ENCODE results near the gene KIF26A.

DNA sequence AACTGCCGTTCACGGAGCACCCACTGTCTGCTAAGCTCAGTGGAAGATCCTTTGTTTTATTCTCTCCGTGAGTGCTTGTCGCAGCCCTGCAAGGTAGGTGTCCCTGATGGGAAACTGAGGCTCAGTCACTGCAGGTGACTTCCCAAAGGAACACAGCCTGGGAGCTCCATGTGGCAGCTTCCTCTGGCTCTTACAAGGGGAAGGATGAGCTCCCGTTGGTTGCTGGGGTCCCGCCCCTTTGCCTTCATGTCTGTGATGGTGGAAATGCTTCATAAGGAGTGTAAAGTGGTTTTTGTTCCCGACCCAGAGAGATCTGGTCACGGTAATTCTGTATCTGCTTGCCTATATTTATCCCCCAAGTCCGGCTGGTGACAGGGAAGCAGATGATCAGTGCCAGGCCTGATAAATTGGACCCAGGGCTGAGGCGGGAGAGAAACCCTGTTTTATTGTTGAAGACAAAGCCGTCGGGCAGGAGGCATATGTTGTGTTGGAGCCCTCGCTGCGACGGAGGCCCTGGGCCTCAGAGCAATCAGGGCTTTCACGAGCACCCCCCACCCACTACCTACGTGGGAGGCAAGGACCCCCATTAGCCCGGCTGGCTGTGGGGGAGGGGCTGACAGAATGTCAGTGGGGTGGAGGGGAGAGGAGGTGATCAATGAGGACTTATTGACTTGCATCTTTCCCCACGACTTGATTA, 91.9 kb downstream of the KIF26A start:
- TF ChIP-seq, protein P1, sequence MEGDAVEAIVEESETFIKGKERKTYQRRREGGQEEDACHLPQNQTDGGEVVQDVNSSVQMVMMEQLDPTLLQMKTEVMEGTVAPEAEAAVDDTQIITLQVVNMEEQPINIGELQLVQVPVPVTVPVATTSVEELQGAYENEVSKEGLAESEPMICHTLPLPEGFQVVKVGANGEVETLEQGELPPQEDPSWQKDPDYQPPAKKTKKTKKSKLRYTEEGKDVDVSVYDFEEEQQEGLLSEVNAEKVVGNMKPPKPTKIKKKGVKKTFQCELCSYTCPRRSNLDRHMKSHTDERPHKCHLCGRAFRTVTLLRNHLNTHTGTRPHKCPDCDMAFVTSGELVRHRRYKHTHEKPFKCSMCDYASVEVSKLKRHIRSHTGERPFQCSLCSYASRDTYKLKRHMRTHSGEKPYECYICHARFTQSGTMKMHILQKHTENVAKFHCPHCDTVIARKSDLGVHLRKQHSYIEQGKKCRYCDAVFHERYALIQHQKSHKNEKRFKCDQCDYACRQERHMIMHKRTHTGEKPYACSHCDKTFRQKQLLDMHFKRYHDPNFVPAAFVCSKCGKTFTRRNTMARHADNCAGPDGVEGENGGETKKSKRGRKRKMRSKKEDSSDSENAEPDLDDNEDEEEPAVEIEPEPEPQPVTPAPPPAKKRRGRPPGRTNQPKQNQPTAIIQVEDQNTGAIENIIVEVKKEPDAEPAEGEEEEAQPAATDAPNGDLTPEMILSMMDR (IDR thresholded peaks at IDR 0.05), result no peak
- TF ChIP-seq POLR2AphosphoS5 (IDR thresholded peaks at IDR 0.05), result no peak

All from esophagus muscularis mucosa (tissue), 3 donors.